Left lobe of liver (tissue), 2 donors: ENCODE measurements around the gene MRPL28. TPM values are rescaled to one million over a fixed set of nuclear protein-coding genes. Genes with fewer than 3 reads are reported as not detected.
"Not testable (repeated sequence)": the region's sequence is repeated elsewhere in the genome, so short reads cannot be mapped to it uniquely, and the experiment has no call there.

Source experiments
- ATAC-seq: fragments of 200-7000 bp; cut with Tn5 transposase; one replicate; pipeline ENCODE4 v1.9.1; 2020; ENCODE audit warnings: mild to moderate bottlenecking, moderate library complexity
- DNase-seq: peaks from one replicate; pipeline ENCODE4 v3.0.0-alpha.2; 2020; ENCODE audit warnings: low spot score
- total RNA-seq: library from RNA; stranded (reverse); gene quantifications from one replicate; pipeline ENCODE4 v1.2.1, GENCODE V29; 2021
- donor health status: DM: no; HTN: no; CAD: no; lungs with moderate emphysema.
- donor health status: DM: no; HTN: yes; CAD: no.

The MRPL28 gene
- total RNA-seq, 1 donor from 2014 or later, result 36.1 TPM

DNA sequence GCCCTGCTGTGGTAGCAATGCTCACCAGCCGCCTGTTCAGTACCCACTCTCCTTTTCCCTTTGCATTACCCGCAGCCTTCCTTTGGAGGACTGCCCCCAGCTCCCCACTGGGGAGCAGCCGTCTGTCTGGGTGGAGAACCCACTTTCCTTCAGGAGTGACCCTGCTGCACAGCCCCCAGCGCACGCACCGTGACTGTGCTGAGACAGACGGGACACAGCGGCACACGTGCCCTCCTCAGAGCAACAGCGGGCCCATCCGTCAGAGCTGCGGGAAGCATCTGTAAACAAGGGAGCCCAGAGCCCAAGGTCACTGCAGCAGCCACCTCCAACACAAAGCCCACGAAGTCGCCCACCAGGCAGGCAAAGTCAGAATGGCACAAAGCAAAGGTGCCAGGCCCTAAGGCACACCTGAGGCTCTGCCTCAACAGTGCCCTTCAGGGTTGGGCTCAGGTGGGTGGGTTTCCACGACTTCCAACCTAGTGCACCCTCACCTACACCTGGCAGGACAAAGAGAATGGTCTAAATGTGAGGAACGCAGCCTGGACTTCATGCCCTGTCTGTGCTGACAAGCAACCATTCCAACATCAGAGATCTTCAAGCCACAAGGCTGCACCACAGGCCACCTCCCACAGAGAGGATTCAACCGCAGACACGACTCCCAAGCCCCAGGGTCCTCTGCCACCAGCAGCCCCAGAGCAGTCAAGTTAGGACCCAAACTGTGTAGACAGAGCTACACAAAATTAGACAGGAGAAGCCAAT, 27.7 kb downstream of the MRPL28 start:
- ATAC-seq, result no peak
- DNase-seq, result no peak

DNA sequence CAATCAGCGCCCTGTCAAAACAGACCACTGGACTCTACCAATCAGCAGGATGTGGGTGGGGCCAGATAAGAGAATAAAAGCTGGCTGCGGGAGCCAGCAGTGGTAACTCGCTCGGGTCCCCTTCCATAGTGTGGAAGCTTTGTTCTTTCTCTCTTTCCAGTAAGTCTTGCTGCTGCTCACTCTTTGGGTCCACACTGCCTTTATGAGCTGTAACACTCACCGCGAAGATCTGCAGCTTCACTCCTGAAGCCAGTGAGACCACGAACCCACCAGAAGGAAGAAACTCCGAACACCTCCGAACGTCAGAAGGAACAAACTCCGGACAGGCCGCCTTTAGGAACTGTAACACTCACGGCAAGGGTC, 28.4 kb downstream of the MRPL28 start:
- not testable (repeated sequence) for DNase-seq, ATAC-seq

DNA sequence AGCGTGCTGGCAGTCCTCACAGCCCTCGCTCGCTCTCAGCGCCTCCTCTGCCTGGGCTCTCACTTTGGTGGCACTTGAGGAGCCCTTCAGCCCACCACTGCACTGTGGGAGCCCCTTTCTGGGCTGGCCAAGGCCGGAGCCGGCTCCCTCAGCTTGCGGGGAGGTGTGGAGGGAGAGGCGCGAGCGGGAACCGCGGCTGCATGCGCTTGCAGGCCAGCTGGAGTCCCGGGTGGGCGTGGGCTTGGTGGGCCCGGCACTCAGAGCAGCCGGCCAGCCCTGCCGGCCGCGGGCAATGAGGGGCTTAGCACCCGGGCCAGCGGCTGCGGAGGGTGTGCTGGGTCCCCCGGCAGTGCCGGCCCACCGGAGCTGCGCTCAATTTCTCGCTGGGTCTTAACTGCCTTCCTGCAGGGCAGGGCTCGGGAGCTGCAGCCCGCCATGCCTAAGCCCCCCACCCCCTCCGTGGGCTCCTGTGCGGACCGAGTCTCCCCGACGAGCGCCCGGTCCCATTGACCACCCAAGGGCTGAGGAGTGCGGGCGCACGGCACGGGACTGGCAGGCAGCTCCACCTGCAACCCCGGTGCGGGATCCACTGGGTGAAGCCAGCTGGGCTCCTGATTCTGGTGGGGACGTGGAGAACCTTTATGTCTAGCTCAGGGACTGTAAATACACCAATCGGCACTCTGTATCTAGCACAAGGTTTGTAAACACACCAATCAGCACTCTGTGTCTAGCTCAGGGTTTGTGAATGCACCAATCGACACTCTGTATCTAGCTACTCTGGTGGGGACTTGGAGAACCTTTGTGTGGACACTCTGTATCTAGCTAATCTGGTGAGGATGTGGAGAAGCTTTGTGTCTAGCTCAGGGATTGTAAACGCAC, 29.0 kb downstream of the MRPL28 start:
- not testable (repeated sequence) for ATAC-seq, DNase-seq

DNA sequence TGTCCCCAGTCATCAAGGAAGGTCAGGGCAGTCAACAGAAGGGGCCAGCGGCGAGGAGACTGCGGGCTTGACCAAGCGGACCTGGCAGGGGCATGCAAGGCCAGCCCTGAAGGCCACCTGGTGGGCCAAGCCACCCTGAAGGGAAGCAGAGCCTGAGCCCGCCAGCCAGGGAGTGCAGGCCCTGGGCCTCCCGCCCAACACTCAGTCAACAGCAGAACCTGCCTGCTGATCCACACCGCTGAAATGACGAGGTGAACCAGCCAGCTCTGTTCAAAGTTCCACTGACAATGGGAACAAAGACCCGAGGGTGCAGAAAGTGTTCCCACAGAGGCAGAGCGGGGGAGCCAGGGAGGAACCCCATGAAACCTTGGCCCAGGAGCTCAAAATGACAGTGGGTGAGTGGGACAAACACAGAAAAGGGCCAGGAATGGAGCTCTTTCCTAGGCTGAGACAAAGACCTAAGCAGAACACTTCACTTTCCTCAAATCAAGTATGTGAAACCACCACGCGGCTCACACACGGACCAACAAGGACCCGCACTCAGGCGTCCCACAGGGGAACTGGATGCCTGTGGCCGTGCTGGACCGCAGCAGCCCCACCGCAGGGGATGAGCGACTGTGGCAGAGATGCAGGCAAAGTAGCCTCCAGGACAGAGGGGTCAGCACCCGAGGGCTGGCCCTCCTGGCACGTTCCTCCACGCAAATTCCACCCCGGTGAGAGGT, 29.8 kb downstream of the MRPL28 start:
- no peak for DNase-seq
- peak; percentile 56 for ATAC-seq

DNA sequence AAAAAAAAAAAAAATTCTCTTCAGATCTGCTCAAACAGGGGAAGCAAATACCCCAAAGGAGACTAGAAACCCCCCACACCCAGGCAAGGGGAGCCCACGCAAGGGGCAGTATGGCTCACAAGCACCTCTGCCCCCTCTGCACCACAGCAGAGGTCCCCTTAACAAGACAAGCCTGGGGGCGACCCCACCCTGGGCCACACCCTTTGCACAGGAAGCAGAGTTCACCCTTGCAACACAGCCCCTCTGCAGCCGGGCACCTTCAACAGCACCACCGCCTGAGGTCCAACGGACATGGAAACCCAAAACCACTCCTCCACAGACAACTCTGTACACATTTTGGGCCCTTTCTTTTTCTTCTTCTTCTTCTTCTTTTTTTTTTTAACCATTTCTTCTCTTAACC, 30.7 kb downstream of the MRPL28 start:
- DNase-seq (no peak), ATAC-seq (peak; percentile 33)

DNA sequence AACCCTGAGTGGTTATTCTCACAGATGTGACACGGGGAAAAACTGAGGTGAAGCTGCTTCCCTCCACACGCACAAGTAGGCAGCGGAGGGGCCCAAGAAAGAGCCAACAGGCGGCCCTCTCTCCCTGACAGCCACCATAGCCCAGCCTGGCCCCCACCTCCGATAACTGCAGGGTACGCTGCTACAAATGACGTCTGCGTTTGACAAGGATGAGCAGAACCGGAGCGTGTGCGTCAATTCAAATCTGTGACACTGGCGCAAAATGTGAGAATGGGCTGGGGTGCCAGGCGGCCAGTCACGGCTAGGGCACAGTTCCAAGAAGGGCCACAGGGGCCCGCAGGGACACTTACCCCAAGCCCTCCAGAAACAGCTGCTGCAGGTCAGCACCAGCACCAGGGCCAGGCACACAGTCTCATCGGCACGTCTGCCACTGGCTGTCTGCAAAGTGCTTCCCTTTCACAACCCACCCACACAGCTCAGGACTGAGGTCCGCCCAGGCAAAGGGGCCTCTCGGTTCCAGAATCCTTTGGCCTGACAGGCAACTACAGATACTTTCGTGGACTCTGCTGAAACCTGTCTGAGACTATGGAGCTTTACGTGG, 32.3 kb downstream of the MRPL28 start:
- peak; percentile 13 for ATAC-seq
- no peak for DNase-seq

DNA sequence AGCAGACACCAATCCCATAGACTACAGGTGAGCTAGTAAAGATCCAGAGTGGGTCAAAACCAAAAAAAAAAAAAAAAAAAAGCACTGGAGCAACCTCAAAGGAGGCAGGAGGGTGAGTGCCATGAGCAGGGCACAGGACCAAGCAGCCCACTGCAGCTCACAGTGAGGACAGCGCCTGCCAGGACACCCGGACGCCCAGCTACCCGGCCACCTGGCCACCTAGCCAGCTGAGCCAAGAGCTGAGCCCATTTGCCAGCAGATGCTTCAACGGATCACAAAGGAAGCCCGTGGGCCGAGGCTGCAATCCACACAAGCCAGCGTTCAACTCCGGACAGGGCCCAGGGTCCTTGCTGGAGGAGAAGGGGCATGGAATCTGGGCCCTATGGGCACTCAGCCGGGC, 32.9 kb downstream of the MRPL28 start:
- DNase-seq (no peak), ATAC-seq (peak; percentile 19)

DNA sequence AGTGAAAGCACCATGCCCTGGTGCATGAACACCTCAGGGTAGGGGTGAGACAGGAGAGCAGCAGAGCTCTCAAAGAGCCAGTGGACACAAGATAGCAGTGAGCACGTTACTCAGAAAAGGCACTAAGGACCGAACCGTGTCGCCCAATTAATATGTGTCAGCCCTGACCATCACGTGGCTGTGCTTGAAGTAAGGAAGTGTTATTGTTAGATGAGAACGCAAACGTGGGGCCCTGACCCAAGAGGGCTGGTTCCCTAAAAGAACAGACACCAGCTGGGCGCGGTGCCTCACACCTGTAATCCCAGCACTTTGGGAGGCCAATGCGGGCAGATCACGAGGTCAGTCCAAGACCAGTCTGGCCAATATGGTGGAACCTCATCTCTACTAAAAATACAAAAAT, 34.1 kb downstream of the MRPL28 start:
- DNase-seq (no peak), ATAC-seq (no peak)

DNA sequence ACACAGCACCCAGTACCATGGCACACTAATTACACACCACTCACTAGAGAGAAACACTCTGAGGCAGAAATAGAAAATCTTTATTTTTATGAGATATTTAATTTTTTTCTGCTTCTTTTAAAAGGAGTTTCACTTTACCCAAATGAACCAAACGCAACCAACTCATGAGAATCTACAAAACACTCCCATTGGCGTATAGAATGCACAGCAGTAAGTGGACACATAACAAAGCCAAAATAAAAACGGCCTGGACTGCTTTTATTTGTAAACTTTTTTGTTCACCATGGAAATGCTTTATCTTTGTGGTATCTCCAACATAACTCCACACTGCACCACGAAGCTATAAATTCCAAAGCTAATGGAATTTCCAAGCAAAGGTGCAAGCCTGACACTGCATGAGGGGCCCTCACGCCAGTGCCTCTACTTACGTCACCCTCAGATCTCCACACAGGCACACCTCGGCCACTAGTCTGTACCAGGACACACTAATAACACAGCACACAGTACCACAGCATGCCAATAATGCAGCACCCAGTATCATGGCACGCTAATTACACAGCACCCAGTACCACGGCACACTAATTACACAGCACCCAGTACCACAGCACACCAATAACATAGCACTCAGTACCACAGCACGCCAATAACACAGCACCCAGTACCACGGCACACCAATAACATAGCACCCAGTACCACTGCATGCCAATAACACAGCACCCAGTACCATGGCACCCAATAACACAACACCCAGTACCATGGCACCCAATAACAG, 35.3 kb downstream of the MRPL28 start:
- DNase-seq, ATAC-seq: not testable (repeated sequence)

DNA sequence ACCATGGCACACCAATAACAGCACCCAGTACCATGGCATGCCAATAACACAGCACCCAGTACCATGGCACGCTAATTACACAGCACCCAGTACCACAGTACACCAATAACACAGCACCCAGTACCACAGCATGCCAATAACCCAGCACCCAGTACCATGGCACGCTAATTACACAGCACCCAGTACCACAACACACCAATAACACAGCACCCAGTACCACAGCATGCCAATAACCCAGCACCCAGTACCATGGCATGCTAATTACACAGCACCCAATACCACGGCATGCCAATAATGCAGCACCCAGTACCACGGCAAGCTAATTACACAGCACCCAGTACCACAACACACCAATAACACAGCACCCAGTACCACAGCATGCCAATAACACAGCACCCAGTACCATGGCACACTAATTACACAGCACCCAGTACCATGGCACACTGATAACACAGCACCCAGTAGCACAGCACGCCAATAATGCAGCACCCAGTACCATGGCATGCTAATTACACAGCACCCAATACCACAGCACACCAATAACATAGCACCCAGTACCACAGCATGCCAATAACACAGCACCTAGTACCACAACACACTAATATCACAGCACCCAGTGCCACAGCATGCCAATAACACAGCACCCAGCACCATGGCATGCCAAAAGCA, 36.0 kb downstream of the MRPL28 start:
- DNase-seq, ATAC-seq: not testable (repeated sequence)

DNA sequence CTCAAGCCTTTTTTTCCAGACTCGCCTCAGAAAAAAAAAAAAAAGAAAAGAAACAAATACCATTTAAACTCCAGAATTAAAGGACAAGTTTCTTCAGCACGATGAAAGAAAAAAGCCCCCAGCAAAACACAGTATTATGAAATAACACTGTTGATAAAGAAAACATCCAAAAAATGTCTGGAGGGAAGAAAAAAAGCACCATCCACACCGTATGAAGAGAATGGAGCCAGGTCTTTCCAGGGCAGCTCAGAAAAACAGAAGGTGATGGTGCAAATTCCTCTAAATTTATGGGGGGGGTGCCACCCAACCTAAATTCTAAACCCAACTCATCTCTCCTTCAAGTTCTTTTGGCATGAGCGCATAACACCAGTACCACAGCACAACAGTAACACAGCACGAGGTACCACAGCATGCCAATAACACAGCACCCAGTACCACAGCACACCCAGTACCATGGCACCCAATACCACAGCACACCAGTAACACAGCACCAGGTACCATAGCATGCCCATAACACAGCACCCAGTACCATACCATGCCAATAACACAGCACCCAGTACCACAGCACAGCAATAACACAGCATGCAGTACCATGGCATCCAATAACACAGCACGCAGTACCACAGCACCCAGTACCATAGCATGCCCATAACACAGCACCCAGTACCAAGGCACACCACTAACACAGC, 36.8 kb downstream of the MRPL28 start:
- no peak for DNase-seq
- no peak for ATAC-seq

DNA sequence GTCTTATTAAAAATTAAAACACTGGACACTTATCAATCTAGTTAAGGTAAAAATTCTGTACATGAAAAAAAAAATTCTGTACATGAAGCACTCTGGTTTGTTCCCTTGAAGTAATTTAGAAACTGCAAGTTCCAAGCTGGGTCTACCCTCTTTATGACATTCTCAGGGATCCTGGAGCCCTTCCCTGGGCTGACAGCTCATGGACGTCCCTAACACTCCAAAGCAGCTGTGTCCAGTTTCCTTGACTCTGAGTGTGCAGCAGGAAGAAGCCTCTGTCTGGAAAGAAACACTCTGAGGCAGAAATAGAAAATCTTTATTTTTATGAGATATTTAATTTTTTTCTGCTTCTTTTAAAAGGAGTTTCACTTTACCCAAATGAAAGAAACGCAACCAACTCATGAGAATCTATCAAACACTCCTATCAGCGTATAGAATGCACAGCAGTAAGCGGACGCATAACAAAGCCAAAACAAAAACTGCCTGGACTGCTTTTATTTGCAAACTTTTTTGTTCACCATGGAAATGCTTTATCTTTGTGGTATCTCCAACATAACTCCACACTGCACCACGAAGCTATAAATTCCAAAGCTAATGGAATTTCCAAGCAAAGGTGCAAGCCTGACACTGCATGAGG, 39.0 kb downstream of the MRPL28 start:
- not testable (repeated sequence) for DNase-seq, ATAC-seq

DNA sequence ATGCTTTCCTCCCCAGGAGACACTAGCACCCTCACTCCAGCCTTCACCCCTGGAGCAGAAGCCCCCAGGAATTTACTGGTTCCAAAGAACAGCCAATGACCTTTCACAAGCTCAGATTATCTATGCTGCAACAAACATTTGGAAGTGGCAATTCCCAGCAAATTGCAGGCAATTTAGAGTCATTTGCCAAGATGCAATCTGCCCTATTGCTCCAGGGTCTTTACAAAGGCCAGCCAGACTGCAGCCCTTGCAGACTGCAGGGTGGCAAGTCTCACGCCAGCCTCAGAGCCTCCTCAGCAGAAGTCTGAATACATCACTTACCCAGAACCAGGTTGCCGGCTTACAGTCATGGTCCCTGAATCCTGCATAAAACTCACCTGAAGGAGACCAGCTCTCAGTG, 39.6 kb downstream of the MRPL28 start:
- ATAC-seq, result no peak
- no peak for DNase-seq

DNA sequence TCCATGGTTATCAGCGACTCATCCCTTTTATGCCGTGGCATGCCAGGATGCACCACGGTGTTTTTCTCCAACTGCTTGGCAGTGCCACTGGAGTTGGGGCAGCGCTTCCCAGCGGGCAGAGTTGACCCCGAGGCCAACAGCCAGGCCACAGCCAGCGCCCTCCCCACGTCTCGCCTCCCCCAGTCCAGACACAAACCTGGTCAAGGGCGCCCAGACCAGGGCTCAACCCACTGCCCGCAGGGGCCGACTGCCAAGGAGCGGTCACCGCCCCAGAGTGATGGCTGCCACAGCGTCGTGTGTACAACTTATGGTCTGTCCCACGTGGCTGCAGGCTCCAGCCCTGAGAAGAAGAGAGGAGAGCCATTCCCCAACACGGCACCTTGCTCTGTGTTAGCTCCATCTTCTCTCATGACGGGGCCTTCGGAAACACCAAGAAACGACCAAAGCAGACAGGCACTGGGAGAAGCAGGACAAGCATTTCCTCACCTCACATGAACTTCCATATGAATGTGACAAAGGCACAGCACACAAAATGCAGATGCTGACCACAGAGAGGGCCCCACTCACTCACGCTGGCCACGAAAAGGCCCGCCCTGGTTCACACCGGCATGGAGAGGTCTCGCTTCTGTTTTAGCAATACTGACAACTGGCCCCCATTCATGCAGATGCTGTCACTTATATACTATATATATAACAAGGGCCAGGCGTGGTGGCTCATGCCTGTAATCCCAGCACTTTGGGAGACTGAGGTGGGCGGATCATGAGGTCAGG, 44.8 kb downstream of the MRPL28 start:
- DNase-seq, result no peak

DNA sequence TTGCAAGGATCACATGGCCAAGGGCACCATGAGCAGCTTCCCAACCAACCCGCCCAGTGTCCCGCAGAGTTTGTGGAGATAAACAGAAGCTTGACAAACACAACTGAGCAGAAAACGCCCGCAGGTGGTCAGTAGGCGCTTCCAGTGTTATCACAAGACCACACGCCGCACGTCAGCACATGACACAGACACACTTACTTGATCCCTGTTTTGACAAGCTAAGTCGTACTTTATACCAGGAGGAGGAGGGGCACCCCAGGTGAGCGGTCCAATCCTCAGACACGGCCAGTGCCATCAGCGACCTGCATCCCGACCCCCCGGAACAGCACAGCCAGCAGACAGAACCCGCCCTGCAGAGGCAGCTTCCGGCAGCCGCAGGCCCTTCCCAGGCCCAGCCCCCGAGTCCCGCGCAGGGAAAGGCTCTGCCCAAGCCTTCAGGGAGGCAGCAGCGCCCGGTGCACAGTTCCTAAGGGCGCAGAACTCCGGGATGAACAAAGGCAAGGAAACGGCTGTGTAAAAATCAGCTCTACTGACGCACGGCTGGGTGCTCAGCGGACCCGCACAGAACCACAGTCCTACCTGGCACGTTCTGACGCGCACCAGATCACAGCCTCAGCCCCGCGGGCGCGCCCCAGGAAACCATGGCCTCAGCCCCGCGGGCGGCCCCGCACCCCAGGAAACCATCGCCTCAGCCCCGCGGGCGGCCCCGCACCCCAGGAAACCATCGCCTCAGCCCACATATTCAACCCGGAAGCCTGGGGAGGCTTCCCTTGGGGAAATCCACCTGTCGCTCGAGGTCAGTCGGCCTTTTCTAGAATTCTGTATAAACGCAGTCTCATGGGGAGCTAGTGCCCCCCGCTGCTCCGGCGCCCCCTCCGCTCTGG, 45.6 kb downstream of the MRPL28 start:
- no peak for DNase-seq

More for the DNA sequence above, 44.8 kb downstream of the MRPL28 start:
- ATAC-seq, result no peak

DNA sequence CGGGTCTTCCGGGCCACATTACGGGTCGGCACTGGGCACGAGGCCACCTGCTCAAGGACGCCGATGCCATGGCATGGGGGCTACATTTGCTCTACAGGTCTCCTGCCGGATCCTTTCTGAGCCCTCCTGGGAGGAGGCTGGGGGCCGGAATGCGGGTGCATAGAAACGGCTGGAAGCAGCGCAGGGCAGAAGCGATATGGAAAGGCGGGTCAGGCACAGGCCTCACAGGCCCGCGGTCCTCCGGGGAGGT, 46.2 kb downstream of the MRPL28 start:
- DNase-seq (no peak), ATAC-seq (no peak)

More for the DNA sequence above, 45.6 kb downstream of the MRPL28 start:
- no peak for ATAC-seq
